OCI-LY3 (cell line): Measurements from ENCODE around the gene DHFR.

Experiments
- H2AFZ ChIP-seq: fragments of 200-600, 300-600 bp; shearing (Covaris generic); 2 replicates; pipeline ENCODE4 v1.6.0; 2014; ENCODE audit warnings: antibody characterized with exemption, low read depth, low read length
- H3K27ac ChIP-seq: fragments of 200-600, 300-600 bp; sonication (generic); 2 replicates; pipeline ENCODE4 v1.5.1; 2014; ENCODE audit warnings: mild to moderate bottlenecking, low read length, moderate library complexity, mixed read lengths
- H3K27me3 ChIP-seq: fragments of 200-600, 300-600 bp; sonication (generic); 2 replicates; pipeline ENCODE4 v1.6.1; 2014; ENCODE audit warnings: low read depth, low read length, mixed read lengths
- H3K36me3 ChIP-seq: fragments of 200-600, 300-600 bp; sonication (generic); replicated peaks from 2 replicates; pipeline ENCODE3; 2014; ENCODE audit warnings: low read depth, low read length, mixed read lengths
- H3K4me1 ChIP-seq: fragments of 300-600, 200-600 bp; sonication (generic); 2 replicates; pipeline ENCODE4 v1.6.1; 2014; ENCODE audit warnings: low read length, mixed read lengths
- H3K4me2 ChIP-seq: fragments of 200-600, 300-600 bp; sonication (generic); 2 replicates; pipeline ENCODE4 v1.6.1; 2014; ENCODE audit warnings: low read length, mixed read lengths
- H3K4me3 ChIP-seq: fragments of 300-600, 200-600 bp; sonication (generic); 2 replicates; pipeline ENCODE4 v1.5.1; 2014; ENCODE audit warnings: antibody characterized with exemption, mild to moderate bottlenecking, low read length, moderate library complexity
- H3K79me2 ChIP-seq: fragments of 300-600, 200-600 bp; shearing (Covaris generic); 2 replicates; pipeline ENCODE4 v1.6.1; 2014; ENCODE audit warnings: mild to moderate bottlenecking, low read length, mixed read lengths
- H3K9ac ChIP-seq: fragments of 300-600, 200-600 bp; shearing (Covaris generic); 2 replicates; pipeline ENCODE4 v1.6.0; 2014; ENCODE audit warnings: mild to moderate bottlenecking, low read length, moderate library complexity
- H3K9me3 ChIP-seq: fragments of 200-600, 300-600 bp; shearing (Covaris generic); 2 replicates; pipeline ENCODE4 v1.6.1; 2014; ENCODE audit warnings: low read length, mixed read lengths; ENCODE audit not compliant: insufficient read depth
- H4K20me1 ChIP-seq: fragments of 200-600, 300-600 bp; sonication (generic); 2 replicates; pipeline ENCODE4 v1.6.1; 2016; ENCODE audit warnings: low read length, mixed read lengths; ENCODE audit not compliant: insufficient read depth
- EZH2phosphoT487 ChIP-seq: fragments of 200-600 bp; shearing (Covaris generic); IDR thresholded peaks from 2 replicates; pipeline ENCODE4 v1.6.1; 2018; ENCODE audit warnings: antibody characterized with exemption, mixed run types, low read depth
- TF ChIP-seq, protein P1 (sequence below): fragments of 200-600, 300-600 bp; sonication (generic); IDR thresholded peaks from 2 replicates; pipeline ENCODE4 v1.5.1; 2014; ENCODE audit warnings: antibody characterized with exemption, low read length, low read depth

The DHFR gene

DNA sequence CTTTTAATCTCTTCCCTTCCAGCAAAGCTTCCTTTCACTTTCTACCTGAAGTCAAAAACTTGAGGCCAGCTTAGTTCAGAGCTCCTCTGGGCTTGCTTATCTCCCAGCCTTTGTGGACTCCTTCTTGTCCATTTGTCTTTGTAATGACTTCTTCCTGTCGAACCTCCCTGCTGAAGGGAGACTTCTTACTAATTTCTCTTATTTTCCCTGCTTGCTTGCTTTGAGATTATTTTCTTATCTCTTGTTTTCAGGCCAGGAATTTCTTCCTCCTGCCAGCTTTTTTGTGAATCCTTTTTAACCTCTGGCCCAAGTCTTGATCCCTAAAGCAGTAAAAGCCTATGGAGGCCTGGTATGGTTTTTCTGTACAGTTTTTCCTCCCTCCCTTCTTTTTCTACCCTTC is 46.8 kb upstream of the DHFR start:
- TF ChIP-seq, protein P1, sequence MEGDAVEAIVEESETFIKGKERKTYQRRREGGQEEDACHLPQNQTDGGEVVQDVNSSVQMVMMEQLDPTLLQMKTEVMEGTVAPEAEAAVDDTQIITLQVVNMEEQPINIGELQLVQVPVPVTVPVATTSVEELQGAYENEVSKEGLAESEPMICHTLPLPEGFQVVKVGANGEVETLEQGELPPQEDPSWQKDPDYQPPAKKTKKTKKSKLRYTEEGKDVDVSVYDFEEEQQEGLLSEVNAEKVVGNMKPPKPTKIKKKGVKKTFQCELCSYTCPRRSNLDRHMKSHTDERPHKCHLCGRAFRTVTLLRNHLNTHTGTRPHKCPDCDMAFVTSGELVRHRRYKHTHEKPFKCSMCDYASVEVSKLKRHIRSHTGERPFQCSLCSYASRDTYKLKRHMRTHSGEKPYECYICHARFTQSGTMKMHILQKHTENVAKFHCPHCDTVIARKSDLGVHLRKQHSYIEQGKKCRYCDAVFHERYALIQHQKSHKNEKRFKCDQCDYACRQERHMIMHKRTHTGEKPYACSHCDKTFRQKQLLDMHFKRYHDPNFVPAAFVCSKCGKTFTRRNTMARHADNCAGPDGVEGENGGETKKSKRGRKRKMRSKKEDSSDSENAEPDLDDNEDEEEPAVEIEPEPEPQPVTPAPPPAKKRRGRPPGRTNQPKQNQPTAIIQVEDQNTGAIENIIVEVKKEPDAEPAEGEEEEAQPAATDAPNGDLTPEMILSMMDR, result no peak
- no peak for TF ChIP-seq EZH2phosphoT487
- Histone ChIP-seq H3K27me3 (no peaks in the 10 kb centered on the region), H3K4me2 (no peak overlapping the region), H3K4me1 (no peaks in the 10 kb centered on the region), H3K9me3 (no peaks in the 10 kb centered on the region), H3K79me2 (no peaks in the 10 kb centered on the region), H3K9ac (no peak overlapping the region), H2AFZ (no peak overlapping the region), H4K20me1 (no peaks in the 10 kb centered on the region), H3K4me3 (no peak overlapping the region), H3K36me3 (peaks cover 3% of the 10 kb centered on the region), H3K27ac (no peak overlapping the region)

DNA sequence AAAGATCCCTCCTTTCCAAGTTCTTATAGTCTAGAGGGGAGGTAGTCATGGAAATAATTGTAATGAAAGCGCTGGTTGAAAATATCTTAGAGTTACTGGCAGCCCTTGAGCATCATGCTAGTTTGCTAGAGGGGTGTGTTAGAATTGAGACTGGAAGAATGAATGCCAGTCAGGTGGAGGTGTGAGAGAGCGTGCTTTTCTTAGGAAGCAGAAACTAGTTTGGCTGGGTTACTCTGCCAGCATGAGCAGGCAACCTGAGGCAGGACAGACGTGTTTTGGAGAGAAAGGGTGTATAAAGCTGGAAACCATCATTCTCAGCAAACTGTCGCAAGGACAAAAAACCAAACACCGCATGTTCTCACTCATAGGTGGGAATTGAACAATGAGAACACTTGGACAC is 43.6 kb upstream of the DHFR start:
- no peak overlapping the region for H3K27ac ChIP-seq
- no peak overlapping the region for H3K4me3 ChIP-seq
- no peaks in the 10 kb centered on the region for H3K27me3 ChIP-seq
- no peaks in the 10 kb centered on the region for H3K9me3 ChIP-seq
- H2AFZ ChIP-seq, result no peak overlapping the region
- no peaks in the 10 kb centered on the region for H3K4me1 ChIP-seq
- H3K9ac ChIP-seq, result no peak overlapping the region
- TF ChIP-seq EZH2phosphoT487, result no peak
- TF ChIP-seq, protein P1, result no peak
- no peaks in the 10 kb centered on the region for H3K79me2 ChIP-seq
- H3K36me3 ChIP-seq, result peaks cover 3% of the 10 kb centered on the region
- no peaks in the 10 kb centered on the region for H4K20me1 ChIP-seq
- no peak overlapping the region for H3K4me2 ChIP-seq

DNA sequence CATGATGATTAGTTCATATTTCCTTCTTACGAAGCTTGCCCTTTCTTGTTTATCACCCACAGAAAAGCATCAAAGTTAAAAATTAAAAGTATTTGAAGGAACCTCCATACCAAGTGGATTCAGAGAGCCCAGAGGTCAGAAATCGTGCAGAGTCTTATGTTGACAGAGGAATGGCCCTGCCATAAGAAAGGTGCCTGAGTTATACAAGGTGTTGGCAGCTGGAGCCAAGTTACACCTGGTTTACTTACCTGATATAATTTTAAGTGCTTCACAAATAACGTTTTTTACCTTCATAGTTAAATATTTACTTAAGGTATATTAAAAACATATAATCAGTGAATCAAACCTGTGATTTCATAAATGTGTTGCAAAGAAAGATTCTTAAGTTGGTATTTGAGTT is 42.3 kb upstream of the DHFR start:
- Histone ChIP-seq H4K20me1 (no peaks in the 10 kb centered on the region), H3K79me2 (no peaks in the 10 kb centered on the region), H3K36me3 (peaks cover under 1% of the 10 kb centered on the region), H3K4me3 (no peak overlapping the region), H3K9me3 (no peaks in the 10 kb centered on the region), H2AFZ (no peak overlapping the region), H3K4me1 (no peaks in the 10 kb centered on the region), H3K27me3 (no peaks in the 10 kb centered on the region), H3K27ac (no peak overlapping the region), H3K4me2 (no peak overlapping the region), H3K9ac (no peak overlapping the region)
- TF ChIP-seq, protein P1, result no peak
- TF ChIP-seq EZH2phosphoT487, result no peak

GRCh38 chr5:80696450-80696849 is 41.7 kb upstream of the DHFR start:
- H4K20me1 ChIP-seq, result no peaks in the 10 kb centered on the region
- TF ChIP-seq, protein P1, result no peak
- TF ChIP-seq EZH2phosphoT487, result no peak
- H3K4me2 ChIP-seq, result no peak overlapping the region
- H3K36me3 ChIP-seq, result no peaks in the 10 kb centered on the region
- no peak overlapping the region for H3K4me3 ChIP-seq
- no peaks in the 10 kb centered on the region for H3K27me3 ChIP-seq
- H3K27ac ChIP-seq, result no peak overlapping the region
- H3K4me1 ChIP-seq, result no peaks in the 10 kb centered on the region
- no peaks in the 10 kb centered on the region for H3K9me3 ChIP-seq
- H2AFZ ChIP-seq, result no peak overlapping the region
- H3K79me2 ChIP-seq, result no peaks in the 10 kb centered on the region
- H3K9ac ChIP-seq, result no peak overlapping the region
